Measurements from ENCODE around the gene AMOTL1. TPM values are rescaled to one million over a fixed set of nuclear protein-coding genes. Genes with fewer than 3 reads are reported as not detected.

Gene AMOTL1
- total and polyA plus RNA-seq, 4 experiments from 2014 or later, result 0.06 to 0.09 (median 0.07) TPM; not detected in 1

- DNase-seq, result no peak
- H3K4me3 ChIP-seq (ENCODE audit: low read length in 2 of 2), result no peak overlapping the region
- intact Hi-C loops (cut with micrococcal nuclease), result no loop called here
- H3K4me1 Mint-ChIP-seq, result peaks cover 6 to 11% (median 9%) of the 10 kb centered on the region in 4 donors
- no peaks in the 10 kb centered on the region for H3K4me1 ChIP-seq (ENCODE audit: insufficient read depth, low read length)
- H3K36me3 ChIP-seq (ENCODE audit: insufficient read depth, low read length), result no peaks in the 10 kb centered on the region
- H3K4me3 Mint-ChIP-seq, result no peak overlapping the region
- H3K27me3 Mint-ChIP-seq, result peaks cover 12 to 13% of the 10 kb centered on the region in 2 donors
- H3K9me3 Mint-ChIP-seq, result peaks cover 0 to 1% (median 0%) of the 10 kb centered on the region in 8 donors
- peaks cover 4% of the 10 kb centered on the region for H3K27me3 ChIP-seq (ENCODE audit: insufficient read depth, low read length)
- CTCF ChIA-PET (ENCODE audit: partially characterized antibody), result no interaction called here
- no peaks in the 10 kb centered on the region for H3K36me3 Mint-ChIP-seq
- POLR2A ChIA-PET (ENCODE audit: partially characterized antibody), result no interaction called here
- H3K27ac Mint-ChIP-seq, result no peak overlapping the region
- no peaks in the 10 kb centered on the region for H3K9me3 ChIP-seq (ENCODE audit: control insufficient read depth in 1 of 2, low read length in 2 of 2)
- no peak overlapping the region for H3K27ac ChIP-seq (ENCODE audit: low read depth, low read length)
Measured at GRCh38 chr11:94782446-94782845, 14.3 kb downstream of the AMOTL1 start.

GRCh38 chr11:94784884-94785283 lies 16.7 kb downstream of the AMOTL1 start:
- Mint-ChIP-seq H3K27ac (no peak overlapping the region), H3K27me3 (peaks cover 5 to 13% of the 10 kb centered on the region in 2 donors), H3K4me1 (peaks cover 6 to 11% (median 9%) of the 10 kb centered on the region in 4 donors), H3K9me3 (peaks cover 0 to 1% (median 0%) of the 10 kb centered on the region in 8 donors), H3K4me3 (no peak overlapping the region), H3K36me3 (no peaks in the 10 kb centered on the region)
- Histone ChIP-seq H3K27ac (ENCODE audit: low read depth, low read length) (no peak overlapping the region), H3K9me3 (ENCODE audit: control insufficient read depth in 1 of 2, low read length in 2 of 2) (no peaks in the 10 kb centered on the region), H3K4me3 (ENCODE audit: low read length in 2 of 2) (no peak overlapping the region), H3K4me1 (ENCODE audit: insufficient read depth, low read length) (no peaks in the 10 kb centered on the region), H3K27me3 (ENCODE audit: insufficient read depth, low read length) (peaks cover 4% of the 10 kb centered on the region), H3K36me3 (ENCODE audit: insufficient read depth, low read length) (no peaks in the 10 kb centered on the region)
- intact Hi-C loops (cut with micrococcal nuclease), result loop anchor here (5.0 kb wide), 2 partner anchors 367 to 1642 kb away; no protein-coding TSS in a partner anchor
- CTCF ChIA-PET (ENCODE audit: partially characterized antibody), result interaction anchor here (1.1 to 2.3 kb wide), 3 partner anchors 9 to 113 kb away, joined by 3 to 10 read pairs (median 4); no protein-coding TSS in a partner anchor
- no peak for DNase-seq
- POLR2A ChIA-PET (ENCODE audit: partially characterized antibody), result no interaction called here

- H3K4me3 ChIP-seq (ENCODE audit: low read length in 2 of 2), result no peak overlapping the region
- no peaks in the 10 kb centered on the region for H3K9me3 ChIP-seq (ENCODE audit: control insufficient read depth in 1 of 2, low read length in 2 of 2)
- no peak overlapping the region for H3K27ac Mint-ChIP-seq
- peaks cover 4% of the 10 kb centered on the region for H3K27me3 ChIP-seq (ENCODE audit: insufficient read depth, low read length)
- H3K36me3 ChIP-seq (ENCODE audit: insufficient read depth, low read length), result no peaks in the 10 kb centered on the region
- ChIA-PET CTCF (ENCODE audit: partially characterized antibody) (interaction anchor here (0.6 to 2.3 kb wide), 4 partner anchors 9 to 112 kb away, joined by 3 to 10 read pairs (median 4); no protein-coding TSS in a partner anchor), POLR2A (ENCODE audit: partially characterized antibody) (no interaction called here)
- peaks cover 3 to 8% (median 5%) of the 10 kb centered on the region in 4 donors for H3K4me1 Mint-ChIP-seq
- peaks cover 9 to 13% of the 10 kb centered on the region in 2 donors for H3K27me3 Mint-ChIP-seq
- H3K9me3 Mint-ChIP-seq, result peaks cover 0 to 1% (median 0%) of the 10 kb centered on the region in 8 donors
- no peak overlapping the region for H3K27ac ChIP-seq (ENCODE audit: low read depth, low read length)
- DNase-seq, result no peak
- intact Hi-C loops (cut with micrococcal nuclease), result loop anchor here (5.0 kb wide), 2 partner anchors 367 to 1642 kb away; no protein-coding TSS in a partner anchor
- no peaks in the 10 kb centered on the region for H3K4me1 ChIP-seq (ENCODE audit: insufficient read depth, low read length)
- no peaks in the 10 kb centered on the region for H3K36me3 Mint-ChIP-seq
- H3K4me3 Mint-ChIP-seq, result no peak overlapping the region
Measured at GRCh38 chr11:94785509-94785908, 17.4 kb downstream of the AMOTL1 start.

GRCh38 chr11:94786264-94787126 lies 18.3 kb downstream of the AMOTL1 start:
- H3K4me3 ChIP-seq (ENCODE audit: low read length in 2 of 2), result no peak overlapping the region
- H3K9me3 ChIP-seq (ENCODE audit: control insufficient read depth in 1 of 2, low read length in 2 of 2), result no peaks in the 10 kb centered on the region
- intact Hi-C loops (cut with micrococcal nuclease), result loop anchor here (1.0 to 5.0 kb wide), 3 partner anchors 111 to 1641 kb away; no protein-coding TSS in a partner anchor
- no peak overlapping the region for H3K4me3 Mint-ChIP-seq
- H3K4me1 ChIP-seq (ENCODE audit: insufficient read depth, low read length), result no peaks in the 10 kb centered on the region
- peak in 3 of 5 donors; percentile 15 to 21 (median 16) for DNase-seq
- H3K27me3 Mint-ChIP-seq, result peaks cover 9 to 11% of the 10 kb centered on the region in 2 donors
- H3K36me3 ChIP-seq (ENCODE audit: insufficient read depth, low read length), result no peaks in the 10 kb centered on the region
- ChIA-PET POLR2A (ENCODE audit: partially characterized antibody) (interaction anchor here (0.6 kb wide), 1 partner anchor 186 kb away, joined by 3 read pairs; no protein-coding TSS in a partner anchor), CTCF (ENCODE audit: partially characterized antibody) (interaction anchor here (0.6 to 2.3 kb wide), 4 partner anchors 11 to 1638 kb away, joined by 3 to 10 read pairs (median 4); no protein-coding TSS in a partner anchor)
- no peak overlapping the region for H3K27ac Mint-ChIP-seq
- peaks cover 4% of the 10 kb centered on the region for H3K27me3 ChIP-seq (ENCODE audit: insufficient read depth, low read length)
- H3K9me3 Mint-ChIP-seq, result no peaks in the 10 kb centered on the region
- no peaks in the 10 kb centered on the region for H3K4me1 Mint-ChIP-seq
- H3K36me3 Mint-ChIP-seq, result no peaks in the 10 kb centered on the region
- H3K27ac ChIP-seq (ENCODE audit: low read depth, low read length), result no peak overlapping the region

- Histone ChIP-seq H3K4me1 (ENCODE audit: insufficient read depth, low read length) (no peaks in the 10 kb centered on the region), H3K36me3 (ENCODE audit: insufficient read depth, low read length) (no peaks in the 10 kb centered on the region), H3K27me3 (ENCODE audit: insufficient read depth, low read length) (peaks cover 4% of the 10 kb centered on the region), H3K9me3 (ENCODE audit: control insufficient read depth in 1 of 2, low read length in 2 of 2) (no peaks in the 10 kb centered on the region), H3K27ac (ENCODE audit: low read depth, low read length) (no peak overlapping the region), H3K4me3 (ENCODE audit: low read length in 2 of 2) (no peak overlapping the region)
- H3K36me3 Mint-ChIP-seq, result no peaks in the 10 kb centered on the region
- POLR2A ChIA-PET (ENCODE audit: partially characterized antibody), result no interaction called here
- no peak overlapping the region for H3K27ac Mint-ChIP-seq
- peaks cover 8 to 14% of the 10 kb centered on the region in 2 donors for H3K27me3 Mint-ChIP-seq
- no peak for DNase-seq
- CTCF ChIA-PET (ENCODE audit: partially characterized antibody), result no interaction called here
- H3K4me3 Mint-ChIP-seq, result no peak overlapping the region
- H3K4me1 Mint-ChIP-seq, result no peaks in the 10 kb centered on the region
- H3K9me3 Mint-ChIP-seq, result no peaks in the 10 kb centered on the region
- intact Hi-C loops (cut with micrococcal nuclease), result loop anchor here (5.0 kb wide), 2 partner anchors 364 to 1640 kb away; no protein-coding TSS in a partner anchor
Measured at GRCh38 chr11:94787801-94788200, 19.6 kb downstream of the AMOTL1 start.

- Mint-ChIP-seq H3K4me1 (no peaks in the 10 kb centered on the region), H3K27ac (peak overlapping the region in 1 of 7 donors; percentile 6), H3K4me3 (no peak overlapping the region), H3K9me3 (no peaks in the 10 kb centered on the region), H3K36me3 (no peaks in the 10 kb centered on the region), H3K27me3 (peaks cover 8 to 15% of the 10 kb centered on the region in 2 donors)
- no peak overlapping the region for H3K27ac ChIP-seq (ENCODE audit: low read depth, low read length)
- intact Hi-C loops (cut with micrococcal nuclease), result loop anchor here (5.0 kb wide), 2 partner anchors 364 to 1639 kb away; no protein-coding TSS in a partner anchor
- peaks cover 4% of the 10 kb centered on the region for H3K27me3 ChIP-seq (ENCODE audit: insufficient read depth, low read length)
- H3K4me1 ChIP-seq (ENCODE audit: insufficient read depth, low read length), result no peaks in the 10 kb centered on the region
- DNase-seq, result no peak
- no peak overlapping the region for H3K4me3 ChIP-seq (ENCODE audit: low read length in 2 of 2)
- H3K9me3 ChIP-seq (ENCODE audit: control insufficient read depth in 1 of 2, low read length in 2 of 2), result no peaks in the 10 kb centered on the region
- H3K36me3 ChIP-seq (ENCODE audit: insufficient read depth, low read length), result no peaks in the 10 kb centered on the region
- ChIA-PET POLR2A (ENCODE audit: partially characterized antibody) (no interaction called here), CTCF (ENCODE audit: partially characterized antibody) (no interaction called here)
Measured at GRCh38 chr11:94788396-94788795, 20.2 kb downstream of the AMOTL1 start.

- ChIA-PET CTCF (ENCODE audit: partially characterized antibody) (no interaction called here), POLR2A (ENCODE audit: partially characterized antibody) (no interaction called here)
- Histone ChIP-seq H3K4me3 (ENCODE audit: low read length in 2 of 2) (no peak overlapping the region), H3K36me3 (ENCODE audit: insufficient read depth, low read length) (no peaks in the 10 kb centered on the region), H3K9me3 (ENCODE audit: control insufficient read depth in 1 of 2, low read length in 2 of 2) (no peaks in the 10 kb centered on the region), H3K27ac (ENCODE audit: low read depth, low read length) (no peak overlapping the region), H3K4me1 (ENCODE audit: insufficient read depth, low read length) (no peaks in the 10 kb centered on the region), H3K27me3 (ENCODE audit: insufficient read depth, low read length) (peaks cover 4% of the 10 kb centered on the region)
- H3K27ac Mint-ChIP-seq, result no peak overlapping the region
- intact Hi-C loops (cut with micrococcal nuclease), result no loop called here
- no peaks in the 10 kb centered on the region for H3K36me3 Mint-ChIP-seq
- H3K4me3 Mint-ChIP-seq, result no peak overlapping the region
- H3K9me3 Mint-ChIP-seq, result no peaks in the 10 kb centered on the region
- H3K4me1 Mint-ChIP-seq, result no peaks in the 10 kb centered on the region
- DNase-seq, result no peak
- H3K27me3 Mint-ChIP-seq, result peaks cover 7 to 15% of the 10 kb centered on the region in 2 donors
Measured at GRCh38 chr11:94790197-94790596, 22.0 kb downstream of the AMOTL1 start.

All from CD4-positive, alpha-beta memory T cell (primary cell).